Activated T-helper 1 cell treated with anti-CD3 and anti-CD28 coated beads, Interleukin-12 subunit alpha, Interleukin-12 subunit beta, Interleukin-2, Interleukin-4 antibody, amounts not matched to agents 30 ng/mL and 10 ng/mL and 1 ng/mL, durations not matched to agents 14 hours and 24 hours and 36 hours (primary cell): ENCODE data around the gene FUT3. TPM values are rescaled to one million over a fixed set of nuclear protein-coding genes. Genes with fewer than 3 reads are reported as not detected.

Experiments used
- DNase-seq: peaks from one replicate; pipeline ENCODE4 v3.0.0; 2021; ENCODE audit warnings: low spot score
- H3K27ac Mint-ChIP-seq: one replicate; pipeline ENCODE4 v1.8.0; 2021; ENCODE audit warnings: mild to moderate bottlenecking, mixed read lengths
- H3K27me3 Mint-ChIP-seq: one replicate; pipeline ENCODE4 v1.8.0; 2022; ENCODE audit warnings: mild to moderate bottlenecking, moderate library complexity, mixed read lengths; ENCODE audit not compliant: insufficient read depth
- H3K36me3 Mint-ChIP-seq: one replicate; pipeline ENCODE4 v1.8.0; 2021; ENCODE audit warnings: low read depth, mixed read lengths
- H3K4me1 Mint-ChIP-seq: one replicate; pipeline ENCODE4 v1.8.0; 2021; ENCODE audit warnings: low read depth, mixed read lengths
- H3K4me3 Mint-ChIP-seq: one replicate; pipeline ENCODE4 v1.8.0; 2021; ENCODE audit warnings: mild to moderate bottlenecking, moderate library complexity, mixed read lengths
- H3K9me3 Mint-ChIP-seq: one replicate; pipeline ENCODE4 v1.8.0; 2021; ENCODE audit warnings: mixed read lengths
- intact Hi-C: fragments of 100-400 bp; cut with micrococcal nuclease; formaldehyde crosslinking; loops from one replicate; pipeline ENCODE4 v1.15.1; 2024
- total RNA-seq: library from RNA; stranded (reverse); gene quantifications from 2 replicates; pipeline ENCODE4 v1.2.3, GENCODE V29; 2022

FUT3 gene
- total RNA-seq, 1 donor from 2014 or later: not detected

GRCh38 chr19:5821521-5822180 lies 29.6 kb downstream of the FUT3 start:
- Mint-ChIP-seq H3K4me3 (no peak overlapping the region), H3K36me3 (no peaks in the 10 kb centered on the region), H3K9me3 (no peaks in the 10 kb centered on the region), H3K4me1 (peaks cover under 1% of the 10 kb centered on the region), H3K27ac (no peak overlapping the region), H3K27me3 (peaks cover 2% of the 10 kb centered on the region)
- intact Hi-C loops: no loop called here
- no peak for DNase-seq

- no peak overlapping the region for H3K27ac Mint-ChIP-seq
- no peaks in the 10 kb centered on the region for H3K9me3 Mint-ChIP-seq
- H3K27me3 Mint-ChIP-seq: peaks cover 2% of the 10 kb centered on the region
- intact Hi-C loops: no loop called here
- H3K4me3 Mint-ChIP-seq: no peak overlapping the region
- no peaks in the 10 kb centered on the region for H3K36me3 Mint-ChIP-seq
- no peak for DNase-seq
- H3K4me1 Mint-ChIP-seq: no peaks in the 10 kb centered on the region
Observed at GRCh38 chr19:5820785-5821184, 30.5 kb downstream of the FUT3 start.

DNA sequence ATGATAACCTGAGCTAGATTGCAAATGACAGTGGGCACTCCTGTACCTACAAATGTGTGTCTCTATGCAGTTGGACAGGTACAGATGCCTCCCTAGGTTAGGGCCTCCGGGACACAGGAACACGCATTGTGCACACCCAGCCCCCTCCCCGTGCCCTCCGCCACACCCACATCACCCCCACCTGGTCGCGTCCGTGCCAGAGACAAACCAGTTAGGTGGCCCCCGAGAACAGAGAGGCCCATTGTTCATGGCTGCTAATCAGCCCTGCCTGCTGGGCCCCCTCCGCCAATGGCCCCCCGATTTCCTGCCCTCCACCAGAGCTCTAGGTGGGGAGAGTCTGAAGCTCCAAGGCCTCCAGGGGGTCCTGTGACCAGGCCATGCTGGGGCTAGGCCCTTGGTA lies 32.7 kb downstream of the FUT3 start:
- intact Hi-C loops: no loop called here
- Mint-ChIP-seq H3K36me3 (no peaks in the 10 kb centered on the region), H3K4me1 (no peaks in the 10 kb centered on the region), H3K9me3 (no peaks in the 10 kb centered on the region), H3K27me3 (peaks cover 3% of the 10 kb centered on the region), H3K27ac (no peak overlapping the region), H3K4me3 (no peak overlapping the region)
- no peak for DNase-seq

DNA sequence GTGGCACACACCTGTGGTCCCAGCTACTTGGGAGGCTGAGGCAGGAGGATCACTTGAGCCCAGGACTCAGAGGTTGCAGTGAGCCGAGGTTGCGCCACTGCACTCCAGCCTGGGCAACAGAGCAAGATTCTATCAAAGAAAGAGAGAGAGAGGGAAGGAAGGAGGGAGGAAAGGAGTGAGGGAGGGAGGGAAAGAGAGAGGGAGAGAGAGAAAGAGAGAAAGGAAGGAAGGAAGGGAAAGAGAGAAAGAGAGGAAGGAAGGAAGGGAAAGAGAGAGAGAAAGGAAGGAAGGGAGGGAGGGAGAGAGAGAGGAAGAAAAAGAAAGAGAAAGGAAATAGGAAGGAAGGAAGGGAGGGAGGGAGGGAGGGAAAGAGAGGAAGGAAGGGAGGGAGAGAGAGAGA lies 34.0 kb downstream of the FUT3 start:
- intact Hi-C loops: no loop called here
- DNase-seq: no peak
- no peaks in the 10 kb centered on the region for H3K36me3 Mint-ChIP-seq
- H3K4me1 Mint-ChIP-seq: no peaks in the 10 kb centered on the region
- peaks cover 3% of the 10 kb centered on the region for H3K27me3 Mint-ChIP-seq
- H3K27ac Mint-ChIP-seq: no peak overlapping the region
- no peak overlapping the region for H3K4me3 Mint-ChIP-seq
- H3K9me3 Mint-ChIP-seq: no peaks in the 10 kb centered on the region

- intact Hi-C loops: no loop called here
- Mint-ChIP-seq H3K4me1 (no peaks in the 10 kb centered on the region), H3K36me3 (no peaks in the 10 kb centered on the region), H3K9me3 (no peaks in the 10 kb centered on the region), H3K27me3 (peaks cover 3% of the 10 kb centered on the region), H3K4me3 (no peak overlapping the region), H3K27ac (no peak overlapping the region)
- no peak for DNase-seq
Observed at GRCh38 chr19:5814852-5815246, 36.4 kb downstream of the FUT3 start.

- no peak for DNase-seq
- Mint-ChIP-seq H3K4me1 (no peaks in the 10 kb centered on the region), H3K4me3 (no peak overlapping the region), H3K9me3 (no peaks in the 10 kb centered on the region), H3K27ac (no peak overlapping the region), H3K36me3 (no peaks in the 10 kb centered on the region), H3K27me3 (peaks cover 3% of the 10 kb centered on the region)
- intact Hi-C loops: no loop called here
Observed at GRCh38 chr19:5814123-5814851, 37.0 kb downstream of the FUT3 start.

GRCh38 chr19:5811117-5811516 lies 40.1 kb downstream of the FUT3 start:
- no peak for DNase-seq
- H3K27me3 Mint-ChIP-seq: peaks cover 15% of the 10 kb centered on the region
- H3K4me1 Mint-ChIP-seq: no peaks in the 10 kb centered on the region
- intact Hi-C loops: no loop called here
- H3K36me3 Mint-ChIP-seq: no peaks in the 10 kb centered on the region
- H3K27ac Mint-ChIP-seq: no peak overlapping the region
- H3K4me3 Mint-ChIP-seq: no peak overlapping the region
- H3K9me3 Mint-ChIP-seq: no peaks in the 10 kb centered on the region

GRCh38 chr19:5809469-5809868 lies 41.8 kb downstream of the FUT3 start:
- intact Hi-C loops: loop anchor here (10.0 kb wide), 1 partner anchor 155 kb away; no protein-coding TSS in a partner anchor
- H3K4me1 Mint-ChIP-seq: peaks cover 2% of the 10 kb centered on the region
- no peak overlapping the region for H3K27ac Mint-ChIP-seq
- no peak for DNase-seq
- no peaks in the 10 kb centered on the region for H3K9me3 Mint-ChIP-seq
- H3K27me3 Mint-ChIP-seq: peaks cover 22% of the 10 kb centered on the region
- H3K4me3 Mint-ChIP-seq: no peak overlapping the region
- H3K36me3 Mint-ChIP-seq: no peaks in the 10 kb centered on the region

- Mint-ChIP-seq H3K27ac (no peak overlapping the region), H3K27me3 (peaks cover 26% of the 10 kb centered on the region), H3K4me1 (peaks cover 6% of the 10 kb centered on the region), H3K4me3 (no peak overlapping the region), H3K36me3 (no peaks in the 10 kb centered on the region), H3K9me3 (no peaks in the 10 kb centered on the region)
- intact Hi-C loops: loop anchor here (10.0 kb wide), 1 partner anchor 156 kb away; no protein-coding TSS in a partner anchor
- DNase-seq: no peak
Observed at GRCh38 chr19:5809053-5809452, 42.2 kb downstream of the FUT3 start.

- H3K4me1 Mint-ChIP-seq: peaks cover 11% of the 10 kb centered on the region
Observed at GRCh38 chr19:5808120-5808816, 43.0 kb downstream of the FUT3 start.

GRCh38 chr19:5806905-5807304 lies 44.3 kb downstream of the FUT3 start:
- H3K4me1 Mint-ChIP-seq: peaks cover 13% of the 10 kb centered on the region
- H3K36me3 Mint-ChIP-seq: no peaks in the 10 kb centered on the region
- H3K4me3 Mint-ChIP-seq: peak overlapping the region; percentile 4
- H3K27ac Mint-ChIP-seq: no peak overlapping the region
- intact Hi-C loops: loop anchor here (10.0 kb wide), 1 partner anchor 158 kb away; no protein-coding TSS in a partner anchor
- DNase-seq: no peak
- peaks cover 30% of the 10 kb centered on the region for H3K27me3 Mint-ChIP-seq
- no peaks in the 10 kb centered on the region for H3K9me3 Mint-ChIP-seq

More at GRCh38 chr19:5808120-5808816, 43.0 kb downstream of the FUT3 start:
- no peaks in the 10 kb centered on the region for H3K9me3 Mint-ChIP-seq
- intact Hi-C loops: loop anchor here (10.0 kb wide), 1 partner anchor 157 kb away; no protein-coding TSS in a partner anchor
- no peak overlapping the region for H3K27ac Mint-ChIP-seq
- H3K27me3 Mint-ChIP-seq: peaks cover 28% of the 10 kb centered on the region
- DNase-seq: no peak
- no peaks in the 10 kb centered on the region for H3K36me3 Mint-ChIP-seq
- H3K4me3 Mint-ChIP-seq: no peak overlapping the region

DNA sequence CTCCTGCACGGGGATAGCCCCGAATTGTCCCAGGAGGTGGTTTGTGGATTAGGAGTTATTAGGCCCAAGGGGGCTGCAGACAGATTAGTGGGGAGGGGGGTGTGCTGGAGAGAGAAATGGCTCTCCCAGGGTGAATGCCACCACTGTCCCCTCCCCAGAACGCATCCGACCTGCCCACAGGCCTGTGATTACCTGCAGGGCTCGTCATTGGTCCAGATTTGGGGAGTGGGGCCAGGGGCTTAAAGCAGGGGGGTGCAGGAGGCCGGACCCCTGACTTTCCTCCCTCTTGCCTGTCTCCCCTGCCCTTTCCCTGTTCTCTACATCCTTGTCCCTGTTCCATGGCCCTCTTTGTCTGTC lies 45.1 kb downstream of the FUT3 start:
- DNase-seq: no peak
- H3K27me3 Mint-ChIP-seq: peaks cover 32% of the 10 kb centered on the region
- H3K9me3 Mint-ChIP-seq: no peaks in the 10 kb centered on the region
- no peak overlapping the region for H3K27ac Mint-ChIP-seq
- peaks cover 13% of the 10 kb centered on the region for H3K4me1 Mint-ChIP-seq
- no peak overlapping the region for H3K4me3 Mint-ChIP-seq
- intact Hi-C loops: loop anchor here (10.0 kb wide), 1 partner anchor 159 kb away; no protein-coding TSS in a partner anchor
- H3K36me3 Mint-ChIP-seq: no peaks in the 10 kb centered on the region
